H1 (cell line): Measurements from ENCODE around the gene CTAG1A. TPM values are rescaled to one million over a fixed set of nuclear protein-coding genes. Genes with fewer than 3 reads are reported as not detected.
"Not testable (repeated sequence)": the region's sequence is repeated elsewhere in the genome, so short reads cannot be mapped to it uniquely, and the experiment has no call there.

Experiments
- CTCF ChIA-PET: fragments of 300-600 bp; sonication (Branson Sonifier 250); formaldehyde crosslinking; loops from one replicate; lab custom pipeline; 2021; ENCODE audit not compliant: partially characterized antibody; lab: Charles Lee
- POLR2A ChIA-PET: fragments of 300-600 bp; sonication (Branson Sonifier 250); formaldehyde crosslinking; loops from one replicate; lab custom pipeline; 2021; ENCODE audit warnings: inconsistent platforms; ENCODE audit not compliant: partially characterized antibody; lab: Charles Lee
- DNase-seq, 2 experiments: peaks; one replicate each; pipeline versions ENCODE4 v3.0.0 to v3.0.0-alpha.2; 2010 to 2022; ENCODE audit warnings: low spot score in 2 of 2, low read depth in 1 of 2, mixed read lengths in 1 of 2
- FAIRE-seq: peaks from 2 replicates; lab custom pipeline; 2011; peaks lifted over from hg19 to GRCh38; lab: Jason Lieb, UNC
- H2AFZ ChIP-seq: 2 replicates; pipeline ENCODE4 v1.8.1; 2012; ENCODE audit warnings: low read length, inconsistent platforms
- H2AK5ac ChIP-seq: 2 replicates; pipeline ENCODE4 v1.6.1; 2013; ENCODE audit warnings: low read depth, low read length
- H2BK120ac ChIP-seq: replicated peaks from 2 replicates; pipeline ENCODE3; 2013; ENCODE audit warnings: low read depth, low read length, inconsistent platforms
- H2BK12ac ChIP-seq: 2 replicates; pipeline ENCODE4 v1.6.1; 2013; ENCODE audit warnings: low read depth, low read length
- H2BK15ac ChIP-seq: 2 replicates; pipeline ENCODE4 v1.6.1; 2013; ENCODE audit warnings: low read length
- H2BK20ac ChIP-seq: 2 replicates; pipeline ENCODE4 v1.6.1; 2013; ENCODE audit warnings: low read length
- H2BK5ac ChIP-seq: 2 replicates; pipeline ENCODE4 v1.6.1; 2013; ENCODE audit warnings: low read depth, low read length
- H3K14ac ChIP-seq: 2 replicates; pipeline ENCODE4 v1.6.1; 2013; ENCODE audit warnings: inconsistent platforms; ENCODE audit not compliant: insufficient read length
- H3K18ac ChIP-seq: 2 replicates; pipeline ENCODE4 v1.6.1; 2013; ENCODE audit warnings: low read length; ENCODE audit errors: extremely low read depth
- H3K23ac ChIP-seq: 2 replicates; pipeline ENCODE4 v1.6.1; 2013; ENCODE audit warnings: inconsistent platforms; ENCODE audit not compliant: insufficient read length
- H3K23me2 ChIP-seq: 2 replicates; pipeline ENCODE4 v1.6.1; 2013; ENCODE audit warnings: low read depth, low read length
- H3K27ac ChIP-seq: 2 replicates; pipeline ENCODE4 v1.6.1; 2011; ENCODE audit warnings: low read depth, low read length, inconsistent platforms
- H3K27me3 ChIP-seq, 4 experiments: replicated peaks in 1 of 4; 1 replicate in 1 of 4; 2 replicates in 3 of 4; pipeline versions ENCODE4 v1.6.1 to v1.8.1; 2011 to 2013; ENCODE audit warnings: low read length in 3 of 4, mild to moderate bottlenecking in 3 of 4, inconsistent platforms in 2 of 4, mixed read lengths in 2 of 4, moderate library complexity in 1 of 4; ENCODE audit not compliant: control insufficient read depth in 3 of 4, insufficient read depth in 3 of 4; ENCODE audit errors: extremely low read depth in 1 of 4
- H3K36me3 ChIP-seq, 4 experiments: 2 replicates each; pipeline versions ENCODE4 v1.6.1 to v1.8.1; 2011 to 2013; ENCODE audit warnings: mild to moderate bottlenecking in 4 of 4, low read length in 3 of 4, moderate library complexity in 2 of 4, control low read depth in 1 of 4, inconsistent platforms in 1 of 4; ENCODE audit not compliant: insufficient read depth in 4 of 4, control insufficient read depth in 2 of 4
- H3K4ac ChIP-seq: replicated peaks from 2 replicates; pipeline ENCODE3; 2013; ENCODE audit warnings: low read length, low read depth, mixed read lengths, inconsistent platforms; ENCODE audit not compliant: insufficient read length
- H3K4me1 ChIP-seq, 4 experiments: replicated peaks in 1 of 4; 1 replicate in 1 of 4; 2 replicates in 3 of 4; pipeline versions ENCODE4 v1.6.1 to v1.8.1; 2011 to 2013; ENCODE audit warnings: low read length in 3 of 4, inconsistent platforms in 2 of 4, mixed read lengths in 1 of 4; ENCODE audit not compliant: insufficient read depth in 4 of 4, control insufficient read depth in 3 of 4
- H3K4me2 ChIP-seq, 2 experiments: 2 replicates each; pipeline versions ENCODE4 v1.6.1 to v1.8.1; 2011 to 2013; ENCODE audit warnings: low read depth in 2 of 2, low read length in 2 of 2, control low read depth in 1 of 2, inconsistent platforms in 1 of 2, mild to moderate bottlenecking in 1 of 2; ENCODE audit not compliant: insufficient read depth in 1 of 2
- H3K4me3 ChIP-seq, 4 experiments: fragments of 200-600, 300-600 bp in 1 of 4; sonication (generic), shearing (Covaris generic), sonication (Bioruptor Twin) in 1 of 4; 2 replicates each; pipeline versions ENCODE4 v1.5.1 to v1.8.1; 2011 to 2016; ENCODE audit warnings: low read length in 4 of 4, low read depth in 3 of 4, control low read depth in 2 of 4, inconsistent platforms in 2 of 4, mild to moderate bottlenecking in 2 of 4, mixed read lengths in 1 of 4, moderate library complexity in 1 of 4; ENCODE audit not compliant: insufficient read depth in 2 of 4; ENCODE audit errors: extremely low read depth in 1 of 4
- H3K56ac ChIP-seq: replicated peaks from 2 replicates; pipeline ENCODE3; 2013; ENCODE audit warnings: low read depth, mild to moderate bottlenecking, mixed read lengths, low read length, inconsistent platforms; ENCODE audit not compliant: insufficient read length
- H3K79me1 ChIP-seq: 2 replicates; pipeline ENCODE4 v1.6.1; 2013; ENCODE audit warnings: low read depth, low read length, control low read depth
- H3K79me2 ChIP-seq, 2 experiments: 2 replicates each; pipeline versions ENCODE4 v1.6.1 to v1.8.1; 2012 to 2013; ENCODE audit warnings: low read length in 2 of 2, mild to moderate bottlenecking in 2 of 2, inconsistent platforms in 1 of 2; ENCODE audit not compliant: insufficient read depth in 2 of 2, control insufficient read depth in 1 of 2
- H3K9ac ChIP-seq, 4 experiments: replicated peaks in 1 of 4; 1 replicate in 1 of 4; 2 replicates in 3 of 4; pipeline versions ENCODE4 v1.6.1 to v1.8.1; 2011 to 2013; ENCODE audit warnings: low read depth in 3 of 4, low read length in 3 of 4, control low read depth in 2 of 4, mild to moderate bottlenecking in 2 of 4, moderate library complexity in 2 of 4, inconsistent platforms in 1 of 4; ENCODE audit errors: extremely low read depth in 1 of 4
- H3K9me3 ChIP-seq, 2 experiments: 2 replicates each; pipeline versions ENCODE4 v1.6.1 to v1.8.1; 2012 to 2013; ENCODE audit warnings: mild to moderate bottlenecking in 2 of 2, moderate library complexity in 2 of 2, control low read depth in 1 of 2, inconsistent platforms in 1 of 2, low read depth in 1 of 2, low read length in 1 of 2, mixed read lengths in 1 of 2; ENCODE audit not compliant: insufficient read depth in 2 of 2
- H4K20me1 ChIP-seq, 2 experiments: replicated peaks in 1 of 2; 2 replicates each; pipeline versions ENCODE3 to v1.8.1; 2011 to 2013; ENCODE audit warnings: inconsistent platforms in 2 of 2, low read length in 2 of 2, mild to moderate bottlenecking in 1 of 2; ENCODE audit not compliant: insufficient read depth in 2 of 2, control insufficient read depth in 1 of 2
- H4K5ac ChIP-seq: 2 replicates; pipeline ENCODE4 v1.6.1; 2013; ENCODE audit warnings: low read length, low read depth, mixed read lengths, inconsistent platforms; ENCODE audit not compliant: insufficient read length
- H4K8ac ChIP-seq: 2 replicates; pipeline ENCODE4 v1.8.0; 2013; ENCODE audit warnings: mild to moderate bottlenecking, moderate library complexity, low read length, inconsistent platforms; ENCODE audit not compliant: insufficient read depth; ENCODE audit errors: extremely low read depth
- H4K91ac ChIP-seq: replicated peaks from 2 replicates; pipeline ENCODE3; 2013; ENCODE audit warnings: low read length, mixed read lengths, inconsistent platforms; ENCODE audit not compliant: insufficient read length
- WGBS, 2 experiments: shearing (Covaris generic) in 1 of 2; methylation state at CpG; one replicate each; pipeline versions ENCODE4 v1.1.6 to v1.1.7; 2013 to 2015; ENCODE audit warnings: low lambda C conversion rate in 2 of 2, mixed read lengths in 2 of 2, inconsistent platforms in 1 of 2, low coverage in 1 of 2, missing lambda C conversion rate in 1 of 2; ENCODE audit not compliant: insufficient replicate concordance in 2 of 2, insufficient coverage in 1 of 2, insufficient read length in 1 of 2; ENCODE audit errors: extremely low coverage in 1 of 2, missing lambda C conversion rate in 1 of 2; 5-methylcytosine and 5-hydroxymethylcytosine counted together
- polyA plus RNA-seq, 7 experiments: library from polyadenylated mRNA; depleted of rRNA in 3 of 7; stranded (reverse) in 5 of 7; unstranded in 2 of 7; fragments of >200 nt in 5 of 7; fragments of 200-250 nt in 2 of 7; gene quantifications; 1 replicate in 5 of 7; 2 replicates in 1 of 7; 4 replicates in 1 of 7; pipeline versions ENCODE4 v1.2.1 to v1.2.3, GENCODE V29; 2011 to 2013; ENCODE audit warnings: missing spikeins in 2 of 7, mixed read lengths in 2 of 7
- total RNA-seq: library from RNA; stranded (reverse); fragmentation: NEBNext Ultra II Directional; extraction: Animal tissue kit (Norgen Biotek cat#: 25700); gene quantifications from 2 replicates; pipeline ENCODE4 v1.2.1, GENCODE V29; 2021

The CTAG1A gene
- total and polyA plus RNA-seq, 2 of the 8 experiments (the other 6 are each of a cell fraction or from before 2014, with no cell fraction given): not detected

DNA sequence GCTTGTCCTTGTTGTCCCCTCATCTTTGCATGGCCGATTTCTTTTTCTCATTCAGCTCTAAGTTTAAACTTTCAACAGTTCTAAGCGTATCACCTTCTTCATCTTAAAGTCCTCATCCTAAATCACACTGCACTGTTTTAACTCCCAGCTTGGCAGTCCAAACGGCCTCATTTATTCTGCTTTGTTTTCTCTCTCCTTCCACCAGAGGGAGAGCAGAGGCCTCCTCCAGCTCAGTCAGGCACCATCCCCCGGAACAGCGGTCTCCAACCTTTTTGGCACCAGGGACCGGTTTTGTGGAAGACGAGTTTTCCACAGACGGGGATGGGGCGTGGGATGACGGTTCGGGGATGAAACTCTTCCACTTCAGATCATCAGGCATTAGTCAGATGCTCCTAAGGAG is 14.6 kb upstream of the CTAG1A start:
- H3K9ac ChIP-seq, H4K20me1 ChIP-seq, H3K27ac ChIP-seq, H4K8ac ChIP-seq, H2BK12ac ChIP-seq, H2AFZ ChIP-seq, H3K4me3 ChIP-seq, H3K4me2 ChIP-seq, H3K36me3 ChIP-seq, H3K14ac ChIP-seq, H3K9me3 ChIP-seq, H3K23ac ChIP-seq, H3K27me3 ChIP-seq, H3K18ac ChIP-seq, POLR2A ChIA-PET, H2AK5ac ChIP-seq, H3K79me2 ChIP-seq, DNase-seq, H3K4ac ChIP-seq, H2BK20ac ChIP-seq, H3K79me1 ChIP-seq, H2BK15ac ChIP-seq, H3K23me2 ChIP-seq, CTCF ChIA-PET, H2BK5ac ChIP-seq, H4K5ac ChIP-seq, H3K4me1 ChIP-seq, H3K56ac ChIP-seq, H2BK120ac ChIP-seq, H4K91ac ChIP-seq: not testable (repeated sequence)
- FAIRE-seq: peak; percentile 99
- WGBS, 2 experiments: no CpG with 5 or more reads among the region's 11 CpGs

DNA sequence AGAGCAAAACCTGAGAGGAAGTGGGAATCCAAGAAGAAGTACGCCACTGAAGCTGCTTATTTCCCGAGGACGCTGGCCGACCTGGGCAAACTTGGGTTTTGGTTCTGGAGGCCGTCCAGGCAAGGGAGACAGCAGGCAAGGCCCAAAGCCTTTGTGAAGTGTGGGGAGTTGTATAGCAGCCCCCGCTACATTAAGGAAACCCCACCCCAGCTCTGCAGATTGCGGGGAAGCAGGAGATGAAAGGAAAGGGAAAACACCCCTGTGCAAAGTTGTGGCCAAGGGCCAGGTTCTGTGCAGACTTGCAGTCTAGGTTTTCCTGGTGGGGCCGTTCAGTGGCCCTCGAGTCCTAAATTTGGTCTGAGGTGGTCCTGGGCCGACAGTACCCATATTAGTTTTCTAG is 11.9 kb upstream of the CTAG1A start:
- H4K5ac ChIP-seq, H3K4me2 ChIP-seq, H3K27me3 ChIP-seq, H3K23ac ChIP-seq, H3K79me2 ChIP-seq, H2BK15ac ChIP-seq, H3K14ac ChIP-seq, POLR2A ChIA-PET, H3K4me3 ChIP-seq, H3K4ac ChIP-seq, H3K27ac ChIP-seq, H4K91ac ChIP-seq, H2AK5ac ChIP-seq, H2BK120ac ChIP-seq, H3K56ac ChIP-seq, CTCF ChIA-PET, H2BK12ac ChIP-seq, H2BK20ac ChIP-seq, H4K8ac ChIP-seq, H4K20me1 ChIP-seq, H3K79me1 ChIP-seq, H3K23me2 ChIP-seq, H3K4me1 ChIP-seq, H3K9me3 ChIP-seq, H3K18ac ChIP-seq, H3K36me3 ChIP-seq, DNase-seq, H2BK5ac ChIP-seq, H3K9ac ChIP-seq, H2AFZ ChIP-seq, FAIRE-seq: not testable (repeated sequence)
- WGBS, 2 experiments: no CpG with 5 or more reads among the region's 10 CpGs
